Activated naive CD4-positive, alpha-beta T cell treated with Interleukin-2 at 50 U/mL for 16 hours (primary cell): ENCODE data around the gene CNN1.
"Not testable (repeated sequence)": the region's sequence is repeated elsewhere in the genome, so short reads cannot be mapped to it uniquely, and the experiment has no call there.

ENCODE experiments used
- DNase-seq: peaks from one replicate; pipeline ENCODE4 v3.0.0-alpha.2; 2020

The CNN1 gene

GRCh38 chr19:11566164-11566563 lies 27.5 kb downstream of the CNN1 start:
- DNase-seq, result no peak

GRCh38 chr19:11570039-11570462 lies 31.4 kb downstream of the CNN1 start:
- no peak for DNase-seq

- not testable (repeated sequence) for DNase-seq
These were observed 34.7 kb downstream of the CNN1 start for GRCh38 chr19:11573354-11573753.

GRCh38 chr19:11573763-11574162 lies 35.1 kb downstream of the CNN1 start:
- not testable (repeated sequence) for DNase-seq

GRCh38 chr19:11574689-11575088 lies 36.0 kb downstream of the CNN1 start:
- no peak for DNase-seq

GRCh38 chr19:11576227-11576626 lies 37.6 kb downstream of the CNN1 start:
- no peak for DNase-seq

GRCh38 chr19:11577451-11578257 lies 39.0 kb downstream of the CNN1 start, which contains the start of gene ACP5:
TSS of gene ACP5 (minus strand) at chr19:11577645. CDS start at chr19:11577317, 328 bp downstream.
- no peak for DNase-seq

- peak; percentile 48 for DNase-seq
These were observed 39.8 kb downstream of the CNN1 start for GRCh38 chr19:11578258-11579142.

- DNase-seq, result no peak
These were observed 41.5 kb downstream of the CNN1 start for GRCh38 chr19:11580116-11580515.

- peak; percentile 46 for DNase-seq
These were observed 43.1 kb downstream of the CNN1 start for GRCh38 chr19:11581740-11582139.

- DNase-seq, result no peak
These were observed 47.7 kb downstream of the CNN1 start for GRCh38 chr19:11586331-11586730.

GRCh38 chr19:11587302-11587974 lies 48.8 kb downstream of the CNN1 start:
- peak; percentile 81 for DNase-seq

GRCh38 chr19:11587975-11588631 lies 49.5 kb downstream of the CNN1 start:
- no peak for DNase-seq

GRCh38 chr19:11594084-11594483 lies 55.4 kb downstream of the CNN1 start:
- no peak for DNase-seq

- no peak for DNase-seq
These were observed 57.5 kb downstream of the CNN1 start for GRCh38 chr19:11596156-11596555.

GRCh38 chr19:11597202-11598102 lies 58.8 kb downstream of the CNN1 start, which contains the start of gene ZNF627:
TSS of gene ZNF627 (plus strand) at chr19:11597483. CDS start at chr19:11597628, 145 bp downstream.
- DNase-seq, result peak; percentile 98

- DNase-seq, result no peak
These were observed 59.4 kb downstream of the CNN1 start for GRCh38 chr19:11598103-11598483.

GRCh38 chr19:11598746-11599145 lies 60.1 kb downstream of the CNN1 start:
- DNase-seq, result no peak

- not testable (repeated sequence) for DNase-seq
These were observed 61.1 kb downstream of the CNN1 start for GRCh38 chr19:11599704-11600103.
